ENCODE data around the gene IGLL1.
"Not testable (repeated sequence)": the region's sequence is repeated elsewhere in the genome, so short reads cannot be mapped to it uniquely, and the experiment has no call there.

- TF ChIP-seq CTCF (IDR thresholded peaks at IDR 0.05; ENCODE audit: low read length); EZH2 (IDR thresholded peaks at IDR 0.05; ENCODE audit: borderline replicate concordance, low read length): not testable (repeated sequence)
Observed at GRCh38 chr22:23597576-23598268, 17.6 kb upstream of the IGLL1 start.

Data from OCI-LY1 (cell line).